GM19328 (cell line): Measurements from ENCODE around the gene CFAP91.

ENCODE experiments used
- ATAC-seq: cut with Tn5 transposase; IDR thresholded peaks from one replicate; pipeline ENCODE4 v1.9.1; 2021; ENCODE audit warnings: mild to moderate bottlenecking, moderate library complexity; ENCODE audit not compliant: unreplicated experiment

Gene CFAP91

GRCh38 chr3:119738741-119739140, 35.9 kb downstream of the CFAP91 start:
- ATAC-seq, result no peak

- ATAC-seq, result no peak
Observed at GRCh38 chr3:119741657-119742590, 39.1 kb downstream of the CFAP91 start.

GRCh38 chr3:119743921-119744320, 41.1 kb downstream of the CFAP91 start:
- ATAC-seq, result no peak

- no peak for ATAC-seq
Observed at GRCh38 chr3:119745942-119746341, 43.1 kb downstream of the CFAP91 start.

GRCh38 chr3:119746423-119746822, 43.6 kb downstream of the CFAP91 start:
- ATAC-seq, result no peak

- ATAC-seq, result no peak
Observed at GRCh38 chr3:119747357-119747756, 44.5 kb downstream of the CFAP91 start.

- no peak for ATAC-seq
Observed at GRCh38 chr3:119748991-119749390, 46.2 kb downstream of the CFAP91 start.

DNA sequence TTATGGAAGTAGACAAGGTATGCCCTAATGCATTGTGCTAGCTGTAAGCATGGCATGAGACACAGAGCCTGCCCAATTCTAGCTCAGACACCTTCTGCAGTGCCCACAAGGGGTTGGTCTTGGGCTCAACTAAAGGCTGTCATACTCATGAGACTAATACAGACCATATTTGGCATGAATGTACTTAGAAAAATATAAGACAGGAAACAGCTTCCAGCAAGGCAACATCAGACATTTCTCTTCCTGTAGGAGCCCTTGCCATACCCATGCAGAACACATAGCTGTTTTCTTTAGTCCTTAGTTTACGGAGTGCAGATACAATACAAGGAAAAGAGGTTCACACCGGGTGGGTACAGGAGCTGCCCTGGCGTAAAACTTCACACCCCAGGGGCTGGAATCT, 48.6 kb downstream of the CFAP91 start:
- ATAC-seq, result no peak
